Measurements from ENCODE around the gene SLC26A9.
"Not testable (repeated sequence)": the region's sequence is repeated elsewhere in the genome, so short reads cannot be mapped to it uniquely, and the experiment has no call there.

SLC26A9 gene

DNA sequence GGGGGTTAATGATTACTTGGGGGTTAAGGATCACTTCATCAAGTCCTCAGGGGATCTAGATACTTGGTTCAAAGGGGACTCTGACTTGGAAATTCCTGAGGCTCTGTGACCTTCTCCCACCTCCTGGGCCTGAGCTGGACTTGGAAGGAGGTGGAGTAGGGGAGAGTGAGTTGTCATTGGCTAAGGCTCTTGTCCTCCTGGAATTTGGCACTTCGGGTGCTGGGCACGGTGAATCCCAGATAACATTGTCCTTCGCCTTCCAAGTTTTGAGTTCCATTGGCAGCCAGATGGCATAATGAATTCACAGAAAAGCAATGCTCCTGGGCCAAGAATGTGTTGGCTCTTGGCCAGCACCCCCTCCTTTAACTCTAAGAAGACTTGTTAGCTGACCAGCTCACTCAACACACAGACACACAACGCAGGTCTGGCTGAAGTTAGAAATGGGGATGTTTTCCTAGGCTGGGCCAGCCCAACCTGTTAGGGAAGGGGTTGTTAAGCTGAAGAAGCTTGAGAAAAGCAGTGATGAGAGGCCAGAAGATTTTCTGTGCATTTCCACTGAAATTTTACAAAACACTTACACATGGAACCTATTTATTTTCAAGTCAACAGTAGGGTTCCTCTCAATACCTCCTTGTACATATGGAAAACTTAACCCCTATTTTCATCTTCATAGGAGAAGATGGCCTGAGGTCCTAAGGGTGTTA lies 29.7 kb downstream of the SLC26A9 start:
- DNase-seq (ENCODE audit: low read depth, low spot score), result no peak
- no peak overlapping the region for H3K27ac ChIP-seq

DNA sequence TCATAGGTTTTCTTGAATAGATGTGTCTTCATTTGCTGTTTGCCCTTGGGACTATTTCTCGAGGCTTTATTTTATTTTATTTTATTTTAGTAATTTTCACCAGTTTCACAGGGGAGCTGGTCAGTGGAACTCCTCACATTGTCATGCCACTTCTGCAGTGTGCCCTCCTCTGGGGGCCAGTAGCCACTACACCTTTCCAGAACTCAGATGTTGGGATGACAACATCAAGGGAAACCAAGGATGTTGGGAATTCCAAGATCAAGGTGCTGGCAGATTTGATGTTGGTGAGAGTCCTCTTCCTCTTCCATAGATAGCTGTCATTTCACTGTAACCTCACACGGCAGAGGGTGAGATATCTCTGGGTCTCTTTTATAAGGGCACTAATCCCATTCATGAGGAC lies 35.5 kb downstream of the SLC26A9 start:
- peak overlapping the region; percentile 38 for H3K27ac ChIP-seq
- DNase-seq (ENCODE audit: low read depth, low spot score), result no peak

DNA sequence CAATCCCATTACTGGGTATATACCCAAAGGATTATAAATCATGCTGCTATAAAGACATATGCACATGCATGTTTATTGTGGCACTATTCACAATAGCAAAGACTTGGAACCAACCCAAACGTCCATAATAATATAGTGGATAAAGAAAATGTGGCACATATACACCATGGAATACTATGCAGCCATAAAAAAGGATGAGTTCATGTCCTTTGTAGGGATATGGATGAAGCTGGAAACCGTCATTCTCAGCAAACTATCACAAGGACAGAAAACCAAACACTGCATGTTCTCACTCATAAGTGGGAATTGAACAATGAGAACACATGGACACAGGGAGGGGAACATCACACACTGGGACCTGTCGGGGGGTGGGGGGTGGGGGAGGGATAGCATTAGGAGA lies 38.2 kb downstream of the SLC26A9 start:
- H3K27ac ChIP-seq, result not testable (repeated sequence)

DNA sequence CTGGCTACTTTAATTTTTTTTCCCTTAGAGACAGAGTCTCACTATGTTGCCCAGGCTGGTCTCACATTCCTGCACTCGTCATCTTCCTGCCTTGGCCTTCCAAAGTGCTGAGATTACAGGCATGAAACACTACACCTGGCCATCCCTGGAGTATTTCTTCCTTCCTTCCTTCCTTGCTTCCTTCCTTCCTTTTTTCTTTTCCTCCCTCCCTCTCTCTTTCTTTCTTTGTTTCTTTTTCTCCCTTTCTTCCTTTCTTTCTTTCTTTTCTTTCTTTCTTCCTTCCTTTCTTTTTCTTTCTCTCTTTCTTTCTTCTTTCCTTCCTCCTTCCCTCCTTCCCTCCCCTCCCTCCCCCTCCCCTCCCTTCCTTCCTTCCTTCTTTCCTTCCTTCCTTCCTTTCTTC lies 46.9 kb downstream of the SLC26A9 start:
- H3K27ac ChIP-seq, result no peak overlapping the region
- no peak for DNase-seq (ENCODE audit: low read depth, low spot score)

More for the DNA sequence above, 38.2 kb downstream of the SLC26A9 start:
- not testable (repeated sequence) for DNase-seq (ENCODE audit: low read depth, low spot score)

DNA sequence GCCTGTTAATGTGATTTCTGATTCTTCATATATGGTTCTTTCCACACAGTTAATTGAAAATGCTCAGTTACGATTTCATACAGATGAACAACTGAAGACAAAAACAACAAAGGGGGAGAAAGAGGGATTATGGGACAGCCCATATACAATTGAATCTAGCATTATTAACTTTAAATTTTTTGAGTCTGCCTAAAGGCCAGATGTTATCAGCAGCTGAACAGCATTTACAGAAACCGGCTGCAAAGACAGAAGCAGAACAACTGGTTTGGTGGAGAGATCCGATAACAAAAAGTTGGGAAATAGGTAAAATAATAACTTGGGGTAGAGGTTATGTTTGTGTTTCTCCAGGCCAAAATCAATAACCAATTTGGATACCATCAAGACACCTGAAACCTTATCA lies 49.1 kb downstream of the SLC26A9 start:
- DNase-seq (ENCODE audit: low read depth, low spot score); H3K27ac ChIP-seq: not testable (repeated sequence)

DNA sequence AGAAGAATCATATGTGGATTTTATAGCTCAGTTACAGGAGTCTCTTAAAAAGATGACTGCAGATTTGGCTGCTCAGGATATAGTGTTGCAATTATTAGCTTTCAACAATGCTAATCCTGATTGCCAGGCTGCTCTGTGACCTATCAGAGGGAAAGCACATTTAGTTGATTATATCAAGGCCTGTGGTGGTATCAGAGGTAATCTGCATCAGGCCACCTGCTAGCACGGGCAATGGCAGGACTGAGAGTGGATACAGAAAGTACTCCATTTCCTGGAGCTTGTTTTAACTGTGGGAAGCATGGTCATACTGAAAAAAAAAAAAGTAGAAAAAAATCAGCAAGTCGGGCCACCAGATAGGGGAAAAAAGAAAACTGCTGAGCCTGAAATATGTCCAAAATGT lies 51.1 kb downstream of the SLC26A9 start:
- not testable (repeated sequence) for H3K27ac ChIP-seq; DNase-seq (ENCODE audit: low read depth, low spot score)

DNA sequence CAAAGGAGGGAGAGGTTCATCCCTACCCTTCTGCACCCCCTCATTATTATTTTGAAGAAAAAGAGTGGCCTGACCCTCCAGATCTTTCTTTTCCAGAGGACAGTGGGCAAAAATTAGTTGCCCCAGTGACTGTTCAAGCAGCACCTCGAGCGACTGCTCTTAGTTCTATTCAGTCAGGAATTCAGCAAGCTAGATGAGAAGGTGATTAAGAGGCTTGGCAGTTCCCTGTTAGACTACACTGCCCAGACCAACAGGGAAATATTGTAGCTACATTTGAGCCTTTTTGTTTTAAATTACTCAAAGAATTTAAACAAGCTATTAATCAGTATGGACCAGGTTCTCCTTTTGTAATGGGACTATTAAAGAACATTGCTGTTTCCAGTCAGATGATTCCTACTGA lies 51.8 kb downstream of the SLC26A9 start:
- not testable (repeated sequence) for H3K27ac ChIP-seq; DNase-seq (ENCODE audit: low read depth, low spot score)

DNA sequence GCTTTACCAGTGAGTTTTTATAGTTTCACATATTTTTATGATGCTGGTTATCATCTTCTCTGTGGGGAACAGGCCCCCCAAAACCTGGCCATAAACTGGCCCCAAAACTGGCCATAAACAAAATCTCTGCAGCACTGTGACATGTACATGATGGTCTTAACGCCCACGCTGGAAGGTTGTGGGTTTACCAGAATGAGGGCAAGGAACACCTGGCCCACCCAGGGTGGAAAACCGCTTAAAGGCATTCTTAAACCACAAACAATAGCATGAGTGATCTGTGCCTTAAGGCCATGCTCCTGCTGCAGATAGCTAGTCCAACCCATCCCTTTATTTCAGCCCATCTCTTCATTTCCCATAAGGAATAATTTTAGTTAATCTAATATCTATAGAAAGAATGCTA lies 52.6 kb downstream of the SLC26A9 start:
- H3K27ac ChIP-seq; DNase-seq (ENCODE audit: low read depth, low spot score): not testable (repeated sequence)

DNA sequence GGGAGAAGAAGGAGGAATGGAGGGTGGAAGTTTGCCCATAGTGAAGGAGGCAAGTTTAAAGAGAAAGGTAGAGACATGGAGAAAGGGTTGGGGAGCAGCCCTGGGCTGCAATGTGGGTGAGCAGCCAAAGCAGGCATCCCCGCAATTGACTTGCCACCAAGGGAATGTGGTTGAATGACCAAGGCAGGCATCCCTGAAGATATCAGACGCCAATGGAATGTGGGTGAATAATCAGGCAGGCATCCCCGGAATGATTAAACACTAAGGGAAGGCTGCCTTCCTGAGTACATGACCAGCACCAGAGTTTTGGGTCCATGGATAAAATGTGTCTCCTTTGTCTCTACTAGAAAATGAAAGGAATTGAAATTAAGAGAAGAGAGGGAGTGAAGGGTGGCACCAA lies 53.5 kb downstream of the SLC26A9 start:
- DNase-seq (ENCODE audit: low read depth, low spot score); H3K27ac ChIP-seq: not testable (repeated sequence)

DNA sequence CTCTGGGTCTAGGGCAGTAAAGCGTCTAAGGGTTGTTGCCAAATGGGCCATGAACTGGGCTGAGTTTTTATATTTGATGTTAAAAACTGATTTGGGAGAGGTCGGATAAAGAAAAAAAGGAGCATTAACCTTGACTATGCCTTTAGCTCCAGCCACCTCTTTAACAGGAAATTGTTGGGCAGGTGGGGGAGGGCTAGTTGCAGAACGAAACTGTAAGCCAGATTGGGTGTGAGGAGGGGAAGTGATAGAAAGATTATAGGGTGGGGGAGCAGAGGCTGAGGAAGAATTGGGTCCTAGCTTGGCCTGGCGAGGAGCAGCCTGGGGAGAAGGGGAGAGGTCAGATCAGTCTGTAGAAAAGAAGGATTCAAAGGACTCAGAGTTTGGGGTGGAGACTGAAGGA lies 54.2 kb downstream of the SLC26A9 start:
- H3K27ac ChIP-seq; DNase-seq (ENCODE audit: low read depth, low spot score): not testable (repeated sequence)

DNA sequence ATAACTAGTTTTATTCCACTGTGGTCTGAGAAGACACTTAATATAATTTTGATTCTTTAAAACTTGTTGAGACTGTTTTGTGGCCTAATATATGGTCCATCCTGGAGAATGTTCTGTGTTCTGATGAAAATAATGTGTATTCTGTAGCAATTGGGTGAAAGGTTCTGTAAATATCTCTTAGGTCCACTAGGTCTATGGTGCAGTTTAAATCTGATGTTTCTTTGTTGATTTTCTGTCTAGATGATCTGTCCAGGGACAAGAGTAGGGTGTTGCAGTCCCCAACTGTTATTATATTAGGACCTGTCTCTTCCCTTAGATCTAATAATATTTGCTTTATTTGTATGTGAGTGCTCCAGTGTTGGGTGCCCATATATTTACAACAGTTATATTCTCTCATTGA lies 59.5 kb downstream of the SLC26A9 start:
- no peak overlapping the region for H3K27ac ChIP-seq
- no peak for DNase-seq (ENCODE audit: low read depth, low spot score)

DNA sequence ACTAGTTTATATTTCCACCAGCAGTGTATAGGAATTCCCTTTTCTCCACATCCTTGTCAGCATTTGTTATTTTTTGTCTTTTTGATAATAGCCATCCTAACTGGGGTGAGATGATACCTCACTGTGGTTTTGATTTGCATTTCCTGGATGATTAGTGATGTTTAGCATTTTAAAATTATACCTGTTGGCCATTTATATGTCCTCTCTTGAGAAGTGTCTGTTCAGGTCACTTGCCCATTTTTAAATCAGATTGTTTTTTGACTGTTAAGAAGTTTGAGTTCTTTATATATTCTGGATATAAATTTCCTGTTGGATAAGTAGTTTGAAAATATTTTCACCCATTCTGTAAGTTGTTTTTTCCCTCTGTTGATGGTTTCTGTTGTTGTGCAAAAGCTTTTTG lies 62.3 kb downstream of the SLC26A9 start:
- DNase-seq (ENCODE audit: low read depth, low spot score), result no peak
- H3K27ac ChIP-seq, result no peak overlapping the region

DNA sequence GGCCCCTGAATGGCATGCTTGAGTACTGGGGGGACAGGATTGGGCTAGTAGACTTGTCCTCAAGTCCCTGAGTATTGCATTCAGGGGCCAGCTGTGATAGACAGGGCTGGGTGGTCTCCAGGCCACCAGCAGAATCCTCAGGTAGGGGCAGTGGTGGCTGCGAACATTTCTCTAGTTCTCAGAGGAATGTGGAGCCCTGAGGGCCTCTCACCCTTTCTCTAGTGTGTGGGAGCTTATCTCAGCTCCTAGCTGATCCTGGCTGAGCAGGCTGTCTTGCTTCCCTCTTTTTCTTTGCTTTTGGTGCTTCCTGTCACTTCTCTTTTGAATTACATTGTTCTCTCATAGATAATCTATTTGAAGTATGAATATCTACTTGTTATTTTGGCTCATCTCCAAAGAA lies 63.3 kb downstream of the SLC26A9 start:
- DNase-seq (ENCODE audit: low read depth, low spot score), result no peak
- no peak overlapping the region for H3K27ac ChIP-seq

DNA sequence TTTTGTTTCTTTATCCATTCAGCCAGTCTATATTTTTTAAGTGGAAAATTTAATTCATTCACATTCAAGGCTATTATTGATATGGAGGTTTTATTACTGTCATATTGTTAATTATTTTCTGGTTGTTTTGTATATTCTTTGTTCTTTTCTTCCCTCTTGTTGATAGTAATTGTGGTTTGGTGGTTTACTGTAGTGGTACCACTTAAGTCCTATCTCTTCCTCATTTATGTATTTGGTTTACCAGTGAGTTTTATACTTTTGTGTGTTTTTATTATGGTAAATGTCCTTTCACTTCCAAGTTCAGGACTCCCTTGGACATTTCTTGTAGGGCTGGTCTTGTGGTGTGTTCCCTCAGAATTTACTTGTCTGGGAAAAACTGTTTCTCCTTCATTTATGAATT lies 65.2 kb downstream of the SLC26A9 start:
- no peak overlapping the region for H3K27ac ChIP-seq
- DNase-seq (ENCODE audit: low read depth, low spot score), result no peak

DNA sequence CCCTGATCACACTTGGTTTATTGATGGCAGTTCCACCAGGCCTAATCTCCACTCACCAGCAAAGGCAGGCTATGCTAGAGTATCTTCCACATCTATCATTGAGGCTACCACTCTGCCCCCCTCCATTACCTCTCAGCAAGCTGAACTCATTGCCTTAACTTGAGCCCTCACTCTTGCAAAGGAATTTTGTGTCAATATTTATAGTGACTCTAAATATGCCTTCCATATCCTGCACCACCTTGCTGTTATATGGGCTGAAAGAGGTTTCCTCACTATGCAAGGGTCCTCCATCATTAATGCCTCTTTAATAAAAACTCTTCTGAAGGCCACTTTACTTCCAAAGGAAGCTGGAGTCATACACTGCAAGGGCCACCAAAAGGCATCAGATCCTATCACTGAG lies 70.1 kb downstream of the SLC26A9 start:
- H3K27ac ChIP-seq; DNase-seq (ENCODE audit: low read depth, low spot score): not testable (repeated sequence)

DNA sequence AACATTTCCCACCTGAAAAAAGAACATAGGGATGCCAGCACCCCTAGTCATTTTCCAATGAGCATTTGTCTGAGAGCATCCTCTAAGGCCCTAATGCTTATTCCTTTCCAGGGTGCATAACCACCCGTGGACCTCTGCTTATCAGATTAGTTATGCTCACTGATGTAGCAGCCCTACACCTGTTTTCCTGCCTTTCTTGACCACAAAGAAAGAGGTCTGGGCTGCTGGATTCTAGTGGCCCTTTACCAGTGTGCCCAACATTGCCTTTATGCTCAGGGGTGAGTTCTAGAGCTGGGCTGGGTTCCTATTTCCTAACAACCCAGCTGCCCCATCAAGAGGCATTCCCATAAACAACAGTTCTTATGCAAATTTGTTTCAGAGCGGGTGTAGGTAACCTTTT lies 73.0 kb downstream of the SLC26A9 start:
- H3K27ac ChIP-seq, result no peak overlapping the region
- no peak for DNase-seq (ENCODE audit: low read depth, low spot score)
